GM12891 (cell line): ENCODE results near the gene VTA1.

ENCODE experiments used
- PAX5 ChIP-seq: IDR thresholded peaks from 2 replicates; pipeline ENCODE4 v1.6.1; 2011; ENCODE audit warnings: low read length, moderate library complexity, mild to moderate bottlenecking; ENCODE audit not compliant: insufficient read depth, severe bottlenecking
- POLR2A ChIP-seq: IDR thresholded peaks from 2 replicates; pipeline ENCODE4 v1.6.1; 2011; ENCODE audit warnings: low read depth, low read length, control low read depth
- POLR2AphosphoS5 ChIP-seq: IDR thresholded peaks from 2 replicates; pipeline ENCODE4 v1.6.1; 2011; ENCODE audit warnings: low read depth, low read length, control low read depth
- SPI1 ChIP-seq: IDR thresholded peaks from 2 replicates; pipeline ENCODE4 v1.6.1; 2011; ENCODE audit warnings: low read depth, low read length, control low read depth
- TAF1 ChIP-seq: IDR thresholded peaks from 2 replicates; pipeline ENCODE4 v1.6.1; 2011; ENCODE audit warnings: low read depth, low read length, control low read depth

DNA sequence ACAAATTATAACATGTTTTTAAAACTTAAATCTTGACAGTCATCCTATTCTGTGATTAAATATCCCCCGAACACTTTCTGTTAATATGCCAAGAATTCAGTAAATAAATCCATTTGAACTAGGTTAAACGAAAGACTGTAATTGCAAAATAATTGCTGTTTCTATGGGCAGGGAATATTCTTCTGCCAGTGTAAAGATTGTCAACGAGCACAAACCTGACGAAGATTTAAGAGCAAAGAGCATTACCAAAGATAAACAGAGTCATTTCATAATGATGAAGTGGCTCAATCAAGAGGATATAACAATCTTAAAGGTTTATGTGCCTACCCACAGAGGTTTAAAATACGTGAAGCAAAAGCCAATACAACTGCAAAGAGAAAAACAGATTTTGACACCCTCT lies 78.5 kb downstream of the VTA1 start:
- TF ChIP-seq POLR2A (no peak), POLR2AphosphoS5 (no peak), PAX5 (no peak), SPI1 (no peak), TAF1 (no peak)
